Sigmoid colon (tissue), 7 donors: ENCODE data around the gene TEX38. TPM values are rescaled to one million over a fixed set of nuclear protein-coding genes. Genes with fewer than 3 reads are reported as not detected.

ENCODE experiments used
- DNase-seq: peaks from one replicate; pipeline ENCODE4 v3.0.0-alpha.2; 2019
- H3K27ac ChIP-seq, 4 donors: fragments of 200-600 bp; sonication (generic); one replicate each; pipeline ENCODE4 v1.5.1; 2016 to 2019; ENCODE audit warnings: mild to moderate bottlenecking in 1 of 4
- H3K27me3 ChIP-seq, 3 donors: fragments of 200-600 bp; sonication (generic); one replicate each; pipeline ENCODE4 v1.5.1; 2019; ENCODE audit warnings: mild to moderate bottlenecking in 1 of 3
- H3K36me3 ChIP-seq, 4 donors: fragments of 200-600 bp; sonication (generic); one replicate each; pipeline ENCODE4 v1.5.1; 2016 to 2019
- H3K4me1 ChIP-seq, 4 donors: fragments of 200-600 bp; sonication (generic); one replicate each; pipeline ENCODE4 v1.5.1; 2017 to 2019
- H3K4me3 ChIP-seq, 4 donors: fragments of 200-600 bp; sonication (generic); one replicate each; pipeline ENCODE4 v1.5.1; 2017 to 2019; ENCODE audit warnings: mild to moderate bottlenecking in 2 of 4, moderate library complexity in 1 of 4
- H3K9me3 ChIP-seq, 4 donors: fragments of 200-600 bp in 3 of 4; sonication (generic) in 3 of 4; one replicate each; pipeline versions ENCODE4 v1.5.1 to v1.6.1; 2013 to 2019
- EP300 ChIP-seq, 4 donors: sonication (generic); formaldehyde crosslinking; IDR thresholded peaks; one replicate each; pipeline ENCODE4 v1.6.1; 2017; ENCODE audit warnings: antibody characterized with exemption in 4 of 4
- POLR2A ChIP-seq, 2 donors: fragments of 450-650 bp; IDR thresholded peaks; one replicate each; pipeline ENCODE4 v1.6.1; 2016; ENCODE audit warnings: antibody characterized with exemption in 2 of 2, mild to moderate bottlenecking in 2 of 2, moderate library complexity in 2 of 2
- POLR2AphosphoS5 ChIP-seq, 4 donors: sonication (generic); formaldehyde crosslinking; IDR thresholded peaks; one replicate each; pipeline ENCODE4 v1.6.1; 2017; ENCODE audit warnings: antibody characterized with exemption in 4 of 4
- WGBS, 2 donors: extraction: QIAGEN DNeasy Blood & Tissue Kit; methylation state at CpG; one replicate each; pipeline ENCODE4 v1.1.7; 2013; 5-methylcytosine and 5-hydroxymethylcytosine counted together
- intact Hi-C: fragments of 100-400 bp; cut with DNase I; formaldehyde crosslinking; loops from one replicate; pipeline ENCODE4 v1.15.1; 2023
- polyA plus RNA-seq, 3 donors: library from polyadenylated mRNA; stranded (reverse); fragments of 200-250 nt; gene quantifications; one replicate each; pipeline ENCODE4 v1.2.3, GENCODE V29; 2013
- total RNA-seq, 4 donors: library from RNA; depleted of rRNA; stranded (reverse); fragments of >200 nt; gene quantifications; one replicate each; pipeline ENCODE4 v1.1.0, GENCODE V29; 2016
- TF ChIP-seq, protein P1 (sequence below), 4 experiments: fragments of 450-650 bp in 3 of 4; fragments of 200-600 bp in 1 of 4; IDR thresholded peaks; one replicate each; pipeline ENCODE4 v1.5.1; 2016 to 2019; ENCODE audit warnings: antibody characterized with exemption in 4 of 4, mild to moderate bottlenecking in 3 of 4, moderate library complexity in 2 of 4
- donor health status: healthy with polysubstance abuse.
- donor health status: Bipolar disorder and iron deficiency.
- donor health status: healthy.

Gene TEX38
- total and polyA plus RNA-seq, 7 donors: 0.16 TPM; not detected in 6

DNA sequence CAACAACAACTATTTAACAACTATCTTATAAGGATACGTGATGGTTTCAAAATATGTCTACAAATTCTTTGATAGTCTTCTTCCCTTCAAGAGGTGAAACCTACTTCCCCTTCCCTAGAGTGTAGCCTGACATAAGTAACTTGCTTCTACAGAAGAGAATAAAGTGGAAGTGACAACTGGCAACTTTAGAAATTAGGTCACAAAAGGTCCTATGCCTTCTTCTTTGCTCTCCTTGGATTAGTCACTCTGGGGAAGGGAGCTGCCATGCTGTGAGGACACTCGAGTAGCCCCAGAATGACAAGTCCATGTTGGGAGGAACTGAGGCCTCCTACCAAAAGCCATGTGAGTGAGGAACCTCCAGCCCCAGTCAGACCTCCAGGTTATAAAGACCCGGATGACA, 28.0 kb downstream of the TEX38 start:
- H3K4me1 ChIP-seq: peaks cover 0 to 9% (median 5%) of the 10 kb centered on the region in 4 donors
- H3K9me3 ChIP-seq: no peaks in the 10 kb centered on the region
- H3K27ac ChIP-seq: no peak overlapping the region
- peaks cover 0 to 43% (median 26%) of the 10 kb centered on the region in 4 donors for H3K36me3 ChIP-seq
- H3K4me3 ChIP-seq: no peak overlapping the region
- no peak for DNase-seq
- TF ChIP-seq POLR2A (IDR thresholded peaks at IDR 0.05) (no peak), EP300 (IDR thresholded peaks at IDR 0.05) (no peak), POLR2AphosphoS5 (IDR thresholded peaks at IDR 0.05) (no peak)
- TF ChIP-seq, protein P1, sequence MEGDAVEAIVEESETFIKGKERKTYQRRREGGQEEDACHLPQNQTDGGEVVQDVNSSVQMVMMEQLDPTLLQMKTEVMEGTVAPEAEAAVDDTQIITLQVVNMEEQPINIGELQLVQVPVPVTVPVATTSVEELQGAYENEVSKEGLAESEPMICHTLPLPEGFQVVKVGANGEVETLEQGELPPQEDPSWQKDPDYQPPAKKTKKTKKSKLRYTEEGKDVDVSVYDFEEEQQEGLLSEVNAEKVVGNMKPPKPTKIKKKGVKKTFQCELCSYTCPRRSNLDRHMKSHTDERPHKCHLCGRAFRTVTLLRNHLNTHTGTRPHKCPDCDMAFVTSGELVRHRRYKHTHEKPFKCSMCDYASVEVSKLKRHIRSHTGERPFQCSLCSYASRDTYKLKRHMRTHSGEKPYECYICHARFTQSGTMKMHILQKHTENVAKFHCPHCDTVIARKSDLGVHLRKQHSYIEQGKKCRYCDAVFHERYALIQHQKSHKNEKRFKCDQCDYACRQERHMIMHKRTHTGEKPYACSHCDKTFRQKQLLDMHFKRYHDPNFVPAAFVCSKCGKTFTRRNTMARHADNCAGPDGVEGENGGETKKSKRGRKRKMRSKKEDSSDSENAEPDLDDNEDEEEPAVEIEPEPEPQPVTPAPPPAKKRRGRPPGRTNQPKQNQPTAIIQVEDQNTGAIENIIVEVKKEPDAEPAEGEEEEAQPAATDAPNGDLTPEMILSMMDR (IDR thresholded peaks at IDR 0.05): no peak
- 56 to 76% methylated on average over 3 of the region's 3 CpGs for WGBS, 2 donors
- intact Hi-C loops: no loop called here
- no peaks in the 10 kb centered on the region for H3K27me3 ChIP-seq

DNA sequence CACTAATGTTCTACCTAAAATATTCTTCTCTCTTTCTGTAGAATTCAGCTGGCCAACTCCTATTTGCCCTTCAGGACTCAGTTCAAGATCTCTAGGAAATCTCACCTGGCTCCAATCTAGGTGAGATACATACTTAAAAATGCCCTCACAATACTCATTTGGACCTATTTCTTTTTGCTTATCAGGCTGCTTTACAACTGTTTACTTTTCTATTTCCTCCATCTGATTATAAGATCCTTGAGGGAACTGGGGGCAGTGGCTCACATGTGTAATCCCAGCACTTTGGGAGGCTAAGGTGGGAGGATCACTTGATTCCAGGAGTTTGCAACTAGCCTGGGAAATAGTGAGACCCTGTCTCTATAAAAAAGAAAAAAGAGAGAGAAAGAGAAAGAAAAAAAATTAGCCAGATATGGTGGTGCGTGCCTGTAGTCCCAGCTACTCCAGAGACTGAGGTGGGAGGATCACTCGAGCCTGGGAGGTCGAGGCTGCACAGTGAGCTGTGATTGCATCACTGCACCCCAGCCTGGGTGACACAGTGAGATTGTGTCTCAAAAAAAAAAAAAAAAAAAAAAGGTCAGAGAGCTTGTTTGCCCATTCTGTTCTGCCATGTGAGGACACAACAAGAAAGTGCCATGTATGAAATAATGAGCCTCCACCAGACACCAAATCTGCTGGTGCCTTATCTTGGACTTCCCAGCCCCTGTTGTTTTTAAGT, 32.4 kb downstream of the TEX38 start:
- no peaks in the 10 kb centered on the region for H3K27me3 ChIP-seq
- no peaks in the 10 kb centered on the region for H3K9me3 ChIP-seq
- H3K4me1 ChIP-seq: no peaks in the 10 kb centered on the region
- no peak overlapping the region for H3K4me3 ChIP-seq
- no peak for DNase-seq
- intact Hi-C loops: no loop called here
- H3K27ac ChIP-seq: no peak overlapping the region
- H3K36me3 ChIP-seq: peaks cover 5 to 68% (median 41%) of the 10 kb centered on the region in 4 donors
- TF ChIP-seq POLR2A (IDR thresholded peaks at IDR 0.05) (no peak), EP300 (IDR thresholded peaks at IDR 0.05) (no peak), POLR2AphosphoS5 (IDR thresholded peaks at IDR 0.05) (no peak)
- TF ChIP-seq, protein P1 (IDR thresholded peaks at IDR 0.05): no peak
- 70 to 88% methylated on average over 3 of the region's 3 CpGs for WGBS, 2 donors

DNA sequence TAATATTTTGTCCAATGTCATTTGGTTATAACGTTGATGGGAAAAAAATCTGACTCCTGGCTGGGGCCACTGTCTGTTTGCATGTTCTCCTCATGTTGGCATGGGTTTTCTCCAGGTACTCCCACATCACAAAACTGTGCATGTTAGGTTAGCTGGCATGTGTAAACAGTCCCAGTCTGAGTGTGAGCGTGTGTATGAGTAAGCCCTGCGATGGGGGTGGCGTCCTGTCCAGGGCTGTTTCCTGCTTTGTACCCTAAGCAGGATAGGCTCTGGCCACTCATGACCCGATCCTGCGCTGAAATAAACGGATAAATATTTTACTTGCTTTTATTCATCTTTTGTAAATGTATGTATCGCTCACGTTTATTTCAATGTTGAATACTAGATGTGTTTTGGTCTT, 33.8 kb downstream of the TEX38 start:
- Histone ChIP-seq H3K4me1 (no peaks in the 10 kb centered on the region), H3K9me3 (no peaks in the 10 kb centered on the region), H3K4me3 (no peak overlapping the region), H3K36me3 (peaks cover 5 to 77% (median 41%) of the 10 kb centered on the region in 4 donors), H3K27ac (no peak overlapping the region), H3K27me3 (no peaks in the 10 kb centered on the region)
- intact Hi-C loops: no loop called here
- WGBS, 2 donors: 64 to 86% methylated on average over 9 of the region's 9 CpGs
- DNase-seq: no peak
- TF ChIP-seq POLR2AphosphoS5 (IDR thresholded peaks at IDR 0.05): no peak
- TF ChIP-seq, protein P1 (IDR thresholded peaks at IDR 0.05): no peak
- TF ChIP-seq POLR2A (IDR thresholded peaks at IDR 0.05): no peak
- TF ChIP-seq EP300 (IDR thresholded peaks at IDR 0.05): no peak

DNA sequence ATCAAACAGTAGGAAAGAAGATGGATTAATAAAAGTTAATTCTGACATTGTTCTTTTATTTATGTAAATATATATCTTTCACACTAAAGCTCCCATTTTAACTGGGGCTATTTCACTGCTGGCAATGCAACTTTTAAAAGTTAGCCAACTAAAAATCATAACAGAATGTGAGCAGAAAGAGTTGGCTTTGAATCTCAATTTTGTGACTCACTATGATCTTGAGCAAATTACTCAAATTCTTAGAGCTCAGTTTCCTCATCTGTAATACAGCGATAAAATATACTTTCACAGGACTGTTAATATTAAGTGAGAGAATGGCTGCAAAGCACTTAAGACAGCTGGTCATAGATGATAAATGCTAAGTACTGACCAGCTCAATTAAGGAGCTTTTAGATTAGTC, 36.5 kb downstream of the TEX38 start:
- H3K4me3 ChIP-seq: no peak overlapping the region
- H3K27ac ChIP-seq: no peak overlapping the region
- H3K4me1 ChIP-seq: no peaks in the 10 kb centered on the region
- no peak for DNase-seq
- WGBS, 2 donors: 97% methylated on average over 1 of the region's 1 CpG
- H3K36me3 ChIP-seq: peaks cover 5 to 77% (median 38%) of the 10 kb centered on the region in 4 donors
- no peaks in the 10 kb centered on the region for H3K27me3 ChIP-seq
- no peak for TF ChIP-seq POLR2A (IDR thresholded peaks at IDR 0.05)
- TF ChIP-seq EP300 (IDR thresholded peaks at IDR 0.05): no peak
- TF ChIP-seq, protein P1 (IDR thresholded peaks at IDR 0.05): no peak
- intact Hi-C loops: no loop called here
- no peaks in the 10 kb centered on the region for H3K9me3 ChIP-seq

DNA sequence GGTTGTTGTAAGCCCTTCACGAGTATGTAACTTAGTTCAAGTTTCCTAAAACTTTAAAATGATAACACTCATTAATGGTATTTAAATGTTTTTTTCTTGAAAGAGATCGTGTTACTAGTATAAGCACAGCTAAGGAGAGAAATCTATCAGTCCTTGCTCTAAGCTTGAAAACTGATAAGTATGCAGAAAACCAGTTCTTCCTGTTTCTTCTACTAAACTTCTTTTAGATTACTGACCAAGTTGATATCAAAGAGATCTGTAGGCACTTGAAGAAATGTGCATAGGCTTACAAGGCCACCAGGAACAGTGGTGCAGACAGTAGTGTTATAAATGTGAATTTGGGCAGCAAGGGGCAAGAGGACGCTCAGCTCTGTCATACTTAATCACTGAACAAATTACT, 43.3 kb downstream of the TEX38 start:
- TF ChIP-seq POLR2AphosphoS5 (IDR thresholded peaks at IDR 0.05): no peak
- TF ChIP-seq POLR2A (IDR thresholded peaks at IDR 0.05): no peak
- TF ChIP-seq, protein P1 (IDR thresholded peaks at IDR 0.05): no peak
- no peak for TF ChIP-seq EP300 (IDR thresholded peaks at IDR 0.05)
- Histone ChIP-seq H3K9me3 (no peaks in the 10 kb centered on the region), H3K27ac (no peak overlapping the region), H3K4me3 (no peak overlapping the region), H3K4me1 (peaks cover 0 to 27% (median 23%) of the 10 kb centered on the region in 4 donors), H3K27me3 (no peaks in the 10 kb centered on the region), H3K36me3 (peaks cover 0 to 46% (median 11%) of the 10 kb centered on the region in 4 donors)
- DNase-seq: no peak
- 27 to 72% methylated on average over 3 of the region's 3 CpGs for WGBS, 2 donors
- intact Hi-C loops: no loop called here
